ENCODE data around the gene PNPLA6.

The PNPLA6 gene

GRCh38 chr19:7602935-7603497, 67.5 kb downstream of the PNPLA6 start:
- DNase-seq: no peak

GRCh38 chr19:7603919-7604318, 68.4 kb downstream of the PNPLA6 start:
- no peak for DNase-seq

- DNase-seq: no peak
Measured at GRCh38 chr19:7605490-7606222, 70.1 kb downstream of the PNPLA6 start.

- DNase-seq: no peak
Measured at GRCh38 chr19:7606289-7606688, 70.8 kb downstream of the PNPLA6 start.

- DNase-seq: no peak
Measured at GRCh38 chr19:7607212-7607873, 71.8 kb downstream of the PNPLA6 start.

GRCh38 chr19:7607874-7608560, 72.5 kb downstream of the PNPLA6 start:
- no peak for DNase-seq

GRCh38 chr19:7610491-7611240, 75.1 kb downstream of the PNPLA6 start:
- DNase-seq: no peak

All from right hindlimb (tissue), 1 donor.